Neural crest cell (in vitro differentiated cells): ENCODE data around the gene PGAP1. TPM values are rescaled to one million over a fixed set of nuclear protein-coding genes. Genes with fewer than 3 reads are reported as not detected.

Source experiments
- DNase-seq: peaks from one replicate; pipeline ENCODE4 v3.0.0; 2021; ENCODE audit warnings: low read depth, mixed read lengths, low spot score
- H3K27ac Mint-ChIP-seq: one replicate; pipeline ENCODE4 v1.8.0; 2021; ENCODE audit warnings: mild to moderate bottlenecking, mixed read lengths; ENCODE audit not compliant: unreplicated experiment
- H3K27me3 Mint-ChIP-seq: 2 replicates; pipeline ENCODE4 v1.8.0; 2021; ENCODE audit warnings: low read depth, mild to moderate bottlenecking, mixed read lengths
- H3K36me3 Mint-ChIP-seq: 2 replicates; pipeline ENCODE4 v1.8.0; 2021; ENCODE audit warnings: low read depth, mild to moderate bottlenecking, mixed read lengths
- H3K4me1 Mint-ChIP-seq: 2 replicates; pipeline ENCODE4 v1.8.0; 2021; ENCODE audit warnings: mixed read lengths
- H3K4me3 Mint-ChIP-seq: one replicate; pipeline ENCODE4 v1.8.0; 2021; ENCODE audit warnings: mild to moderate bottlenecking, mixed read lengths
- H3K9me3 Mint-ChIP-seq: 2 replicates; pipeline ENCODE4 v1.8.0; 2021; ENCODE audit warnings: mixed read lengths
- CTCF ChIP-seq: fragments of 200-600 bp; sonication (generic); conservative IDR thresholded peaks from 2 replicates; pipeline ENCODE4 v1.5.0; 2021; ENCODE audit warnings: antibody characterized with exemption, mild to moderate bottlenecking
- total RNA-seq: library from RNA; stranded (reverse); gene quantifications from 2 replicates; pipeline ENCODE4 v1.2.1, GENCODE V29; 2021

The PGAP1 gene
- total RNA-seq, 1 donor from 2014 or later: 48.2 TPM

GRCh38 chr2:196840171-196840570 lies 86.3 kb downstream of the PGAP1 start:
- Mint-ChIP-seq H3K9me3 (no peaks in the 10 kb centered on the region), H3K27ac (no peak overlapping the region), H3K36me3 (peaks cover 14% of the 10 kb centered on the region)

GRCh38 chr2:196839574-196839973 lies 86.9 kb downstream of the PGAP1 start:
- no peak overlapping the region for H3K4me3 Mint-ChIP-seq
- TF ChIP-seq CTCF: no peak
- H3K27me3 Mint-ChIP-seq: no peaks in the 10 kb centered on the region
- H3K4me1 Mint-ChIP-seq: no peaks in the 10 kb centered on the region
- H3K27ac Mint-ChIP-seq: no peak overlapping the region
- DNase-seq: no peak
- H3K36me3 Mint-ChIP-seq: peaks cover 14% of the 10 kb centered on the region
- no peaks in the 10 kb centered on the region for H3K9me3 Mint-ChIP-seq

More at GRCh38 chr2:196840171-196840570, 86.3 kb downstream of the PGAP1 start:
- no peak for TF ChIP-seq CTCF
- DNase-seq: no peak
- no peaks in the 10 kb centered on the region for H3K4me1 Mint-ChIP-seq
- H3K4me3 Mint-ChIP-seq: no peak overlapping the region
- H3K27me3 Mint-ChIP-seq: no peaks in the 10 kb centered on the region

GRCh38 chr2:196836440-196836839 lies 90.1 kb downstream of the PGAP1 start:
- Mint-ChIP-seq H3K27ac (no peak overlapping the region), H3K9me3 (no peaks in the 10 kb centered on the region)

GRCh38 chr2:196830701-196831100 lies 95.8 kb downstream of the PGAP1 start:
- H3K9me3 Mint-ChIP-seq: no peaks in the 10 kb centered on the region
- H3K4me3 Mint-ChIP-seq: no peak overlapping the region
- peaks cover 3% of the 10 kb centered on the region for H3K36me3 Mint-ChIP-seq
- TF ChIP-seq CTCF: no peak
- DNase-seq: no peak
- peaks cover 22% of the 10 kb centered on the region for H3K4me1 Mint-ChIP-seq
- H3K27ac Mint-ChIP-seq: no peak overlapping the region
- H3K27me3 Mint-ChIP-seq: no peaks in the 10 kb centered on the region

More at GRCh38 chr2:196836440-196836839, 90.1 kb downstream of the PGAP1 start:
- DNase-seq: no peak
- no peak overlapping the region for H3K4me3 Mint-ChIP-seq
- H3K27me3 Mint-ChIP-seq: no peaks in the 10 kb centered on the region
- H3K36me3 Mint-ChIP-seq: peaks cover 11% of the 10 kb centered on the region
- H3K4me1 Mint-ChIP-seq: no peaks in the 10 kb centered on the region
- no peak for TF ChIP-seq CTCF

- no peaks in the 10 kb centered on the region for H3K27me3 Mint-ChIP-seq
- H3K4me3 Mint-ChIP-seq: no peak overlapping the region
- DNase-seq: no peak
- H3K4me1 Mint-ChIP-seq: peaks cover 27% of the 10 kb centered on the region
- peaks cover 3% of the 10 kb centered on the region for H3K36me3 Mint-ChIP-seq
- H3K27ac Mint-ChIP-seq: no peak overlapping the region
- TF ChIP-seq CTCF: no peak
- H3K9me3 Mint-ChIP-seq: no peaks in the 10 kb centered on the region
These were observed 99.2 kb downstream of the PGAP1 start for GRCh38 chr2:196827356-196827755.
